Measurements from ENCODE around the gene KCTD19. TPM values are rescaled to one million over a fixed set of nuclear protein-coding genes. Genes with fewer than 3 reads are reported as not detected.

The KCTD19 gene
- total RNA-seq, 2 experiments from 2014 or later, result 1.2 to 2.5 TPM

- POLR2A ChIA-PET, result no interaction called here
- H3K36me3 Mint-ChIP-seq, result peaks cover 13% of the 10 kb centered on the region
- DNase-seq, result no peak
- H3K27ac Mint-ChIP-seq, result no peak overlapping the region
- H3K4me3 Mint-ChIP-seq, result peak overlapping the region; percentile 49
- peaks cover 18% of the 10 kb centered on the region for H3K4me1 Mint-ChIP-seq (ENCODE audit: low read depth)
- CTCF ChIA-PET, result interaction anchor here (0.5 to 1.9 kb wide), 5 partner anchors 58 to 167 kb away, joined by 3 to 9 read pairs (median 5); no protein-coding TSS in a partner anchor
- H3K9me3 Mint-ChIP-seq, result no peaks in the 10 kb centered on the region
- H3K27me3 Mint-ChIP-seq, result no peaks in the 10 kb centered on the region
- intact Hi-C loops (cut with micrococcal nuclease), result no loop called here
Measured at GRCh38 chr16:67280090-67281015, 46.2 kb downstream of the KCTD19 start.

- H3K4me1 Mint-ChIP-seq (ENCODE audit: low read depth), result peaks cover 20% of the 10 kb centered on the region
- intact Hi-C loops (cut with micrococcal nuclease), result loop anchor here (1.0 to 2.0 kb wide), 4 partner anchors 32 to 119 kb away; partner anchors contain the start of gene FHOD1
- H3K27me3 Mint-ChIP-seq, result no peaks in the 10 kb centered on the region
- H3K36me3 Mint-ChIP-seq, result peaks cover 13% of the 10 kb centered on the region
- no peaks in the 10 kb centered on the region for H3K9me3 Mint-ChIP-seq
- H3K4me3 Mint-ChIP-seq, result peak within 1 kb of the TSS; percentile 86
- ChIA-PET POLR2A (interaction anchor here (1.0 to 1.7 kb wide), 2 partner anchors 30 to 35 kb away, joined by 4 to 9 read pairs; no protein-coding TSS in a partner anchor), CTCF (interaction anchor here (0.8 to 2.8 kb wide), 16 partner anchors 9 to 266 kb away, joined by 3 to 15 read pairs (median 5); partner anchors contain the start of genes ATP6V0D1, SLC9A5 and TMEM208)
- peak within 1 kb of the TSS; percentile 88 for H3K27ac Mint-ChIP-seq
- peak; percentile 90 for DNase-seq
Measured at GRCh38 chr16:67279296-67280089, 47.0 kb downstream of the KCTD19 start, which contains the start of gene PLEKHG4. PLEKHG4 (plus strand) TSS chr16:67279532; CDS start chr16:67280045, 513 bp downstream.

GRCh38 chr16:67278773-67279295 is 47.7 kb downstream of the KCTD19 start:
- H3K27me3 Mint-ChIP-seq, result no peaks in the 10 kb centered on the region
- peaks cover 13% of the 10 kb centered on the region for H3K36me3 Mint-ChIP-seq
- DNase-seq, result peak; percentile 73
- no peaks in the 10 kb centered on the region for H3K9me3 Mint-ChIP-seq
- CTCF ChIA-PET, result interaction anchor here (0.6 to 2.8 kb wide), 24 partner anchors 10 to 265 kb away, joined by 3 to 15 read pairs (median 4); partner anchors contain the start of genes ATP6V0D1, FHOD1, SLC9A5 and TMEM208
- peak overlapping the region; percentile 86 for H3K4me3 Mint-ChIP-seq
- peaks cover 20% of the 10 kb centered on the region for H3K4me1 Mint-ChIP-seq (ENCODE audit: low read depth)
- POLR2A ChIA-PET, result interaction anchor here (1.0 to 2.0 kb wide), 4 partner anchors 14 to 34 kb away, joined by 4 to 9 read pairs (median 6); no protein-coding TSS in a partner anchor
- intact Hi-C loops (cut with micrococcal nuclease), result loop anchor here (1.0 to 2.0 kb wide), 4 partner anchors 32 to 120 kb away; partner anchors contain the start of gene FHOD1
- peak overlapping the region; percentile 88 for H3K27ac Mint-ChIP-seq

GRCh38 chr16:67277999-67278772 is 48.4 kb downstream of the KCTD19 start:
- Mint-ChIP-seq H3K4me3 (peak overlapping the region; percentile 86), H3K36me3 (peaks cover 13% of the 10 kb centered on the region), H3K9me3 (no peaks in the 10 kb centered on the region), H3K4me1 (ENCODE audit: low read depth) (peaks cover 20% of the 10 kb centered on the region), H3K27ac (peak overlapping the region; percentile 88), H3K27me3 (no peaks in the 10 kb centered on the region)
- ChIA-PET POLR2A (interaction anchor here (1.0 to 2.0 kb wide), 4 partner anchors 14 to 34 kb away, joined by 4 to 9 read pairs (median 6); no protein-coding TSS in a partner anchor), CTCF (interaction anchor here (0.6 to 2.8 kb wide), 29 partner anchors 9 to 203 kb away, joined by 3 to 15 read pairs (median 4); partner anchors contain the start of genes ATP6V0D1, FHOD1, SLC9A5 and TMEM208)
- intact Hi-C loops (cut with micrococcal nuclease), result loop anchor here (2.0 kb wide), 2 partner anchors 31 to 121 kb away; partner anchors contain the start of gene FHOD1
- DNase-seq, result no peak

- peaks cover 13% of the 10 kb centered on the region for H3K36me3 Mint-ChIP-seq
- peak overlapping the region; percentile 86 for H3K4me3 Mint-ChIP-seq
- H3K4me1 Mint-ChIP-seq (ENCODE audit: low read depth), result peaks cover 20% of the 10 kb centered on the region
- ChIA-PET POLR2A (interaction anchor here (0.6 to 2.0 kb wide), 5 partner anchors 13 to 34 kb away, joined by 3 to 9 read pairs (median 3); no protein-coding TSS in a partner anchor), CTCF (interaction anchor here (0.9 to 2.8 kb wide), 10 partner anchors 17 to 122 kb away, joined by 3 to 15 read pairs (median 4); partner anchors contain the start of genes FHOD1 and SLC9A5)
- no peaks in the 10 kb centered on the region for H3K9me3 Mint-ChIP-seq
- peak; percentile 65 for DNase-seq
- no peaks in the 10 kb centered on the region for H3K27me3 Mint-ChIP-seq
- H3K27ac Mint-ChIP-seq, result peak overlapping the region; percentile 78
- intact Hi-C loops (cut with micrococcal nuclease), result no loop called here
Measured at GRCh38 chr16:67277294-67277998, 49.1 kb downstream of the KCTD19 start.

GRCh38 chr16:67275321-67275720 is 51.2 kb downstream of the KCTD19 start:
- ChIA-PET POLR2A (no interaction called here), CTCF (no interaction called here)
- intact Hi-C loops (cut with micrococcal nuclease), result no loop called here
- Mint-ChIP-seq H3K4me1 (ENCODE audit: low read depth) (peaks cover 20% of the 10 kb centered on the region), H3K36me3 (peaks cover 13% of the 10 kb centered on the region), H3K27me3 (no peaks in the 10 kb centered on the region), H3K4me3 (no peak overlapping the region), H3K27ac (no peak overlapping the region), H3K9me3 (no peaks in the 10 kb centered on the region)
- DNase-seq, result no peak

- POLR2A ChIA-PET, result no interaction called here
- intact Hi-C loops (cut with micrococcal nuclease), result no loop called here
- Mint-ChIP-seq H3K36me3 (peaks cover 3% of the 10 kb centered on the region), H3K4me1 (ENCODE audit: low read depth) (peaks cover 5% of the 10 kb centered on the region), H3K27ac (no peak overlapping the region), H3K9me3 (no peaks in the 10 kb centered on the region), H3K27me3 (no peaks in the 10 kb centered on the region), H3K4me3 (no peak overlapping the region)
- CTCF ChIA-PET, result no interaction called here
- DNase-seq, result no peak
Measured at GRCh38 chr16:67271446-67271845, 55.1 kb downstream of the KCTD19 start.

- intact Hi-C loops (cut with micrococcal nuclease), result no loop called here
- Mint-ChIP-seq H3K4me1 (ENCODE audit: low read depth) (peaks cover 3% of the 10 kb centered on the region), H3K4me3 (no peak overlapping the region), H3K27me3 (no peaks in the 10 kb centered on the region), H3K9me3 (no peaks in the 10 kb centered on the region), H3K27ac (no peak overlapping the region), H3K36me3 (peaks cover under 1% of the 10 kb centered on the region)
- CTCF ChIA-PET, result no interaction called here
- no peak for DNase-seq
- POLR2A ChIA-PET, result no interaction called here
Measured at GRCh38 chr16:67270931-67271338, 55.6 kb downstream of the KCTD19 start.

- H3K9me3 Mint-ChIP-seq, result no peaks in the 10 kb centered on the region
Measured at GRCh38 chr16:67269766-67270165, 56.8 kb downstream of the KCTD19 start.

GRCh38 chr16:67268136-67268579 is 58.4 kb downstream of the KCTD19 start:
- Mint-ChIP-seq H3K36me3 (no peaks in the 10 kb centered on the region), H3K27me3 (peaks cover 4% of the 10 kb centered on the region), H3K9me3 (no peaks in the 10 kb centered on the region), H3K27ac (no peak overlapping the region), H3K4me1 (ENCODE audit: low read depth) (no peaks in the 10 kb centered on the region), H3K4me3 (no peak overlapping the region)
- ChIA-PET CTCF (interaction anchor here (1.0 kb wide), 1 partner anchor 8 kb away, joined by 3 read pairs; no protein-coding TSS in a partner anchor), POLR2A (interaction anchor here (0.6 to 0.7 kb wide), 3 partner anchors 32 to 357 kb away, joined by 3 to 7 read pairs (median 3); partner anchors contain the start of gene TMEM208)
- intact Hi-C loops (cut with micrococcal nuclease), result no loop called here
- no peak for DNase-seq

More at GRCh38 chr16:67269766-67270165, 56.8 kb downstream of the KCTD19 start:
- CTCF ChIA-PET, result interaction anchor here (0.9 to 1.4 kb wide), 3 partner anchors 9 to 291 kb away, joined by 3 read pairs; partner anchors contain the start of gene PLEKHG4
- H3K4me1 Mint-ChIP-seq (ENCODE audit: low read depth), result no peaks in the 10 kb centered on the region
- H3K4me3 Mint-ChIP-seq, result no peak overlapping the region
- no peaks in the 10 kb centered on the region for H3K27me3 Mint-ChIP-seq
- H3K27ac Mint-ChIP-seq, result no peak overlapping the region
- no peak for DNase-seq
- intact Hi-C loops (cut with micrococcal nuclease), result no loop called here
- POLR2A ChIA-PET, result no interaction called here
- no peaks in the 10 kb centered on the region for H3K36me3 Mint-ChIP-seq

All from activated CD4-positive, alpha-beta memory T cell treated with anti-CD3 and anti-CD28 coated beads for 36 hours (primary cell).